ENCODE results near the gene TSTD2. TPM values are rescaled to one million over a fixed set of nuclear protein-coding genes. Genes with fewer than 3 reads are reported as not detected.
"Not testable (repeated sequence)": the region's sequence is repeated elsewhere in the genome, so short reads cannot be mapped to it uniquely, and the experiment has no call there.

Gene TSTD2
- total RNA-seq, 1 donor from 2014 or later = 60.9 TPM

DNA sequence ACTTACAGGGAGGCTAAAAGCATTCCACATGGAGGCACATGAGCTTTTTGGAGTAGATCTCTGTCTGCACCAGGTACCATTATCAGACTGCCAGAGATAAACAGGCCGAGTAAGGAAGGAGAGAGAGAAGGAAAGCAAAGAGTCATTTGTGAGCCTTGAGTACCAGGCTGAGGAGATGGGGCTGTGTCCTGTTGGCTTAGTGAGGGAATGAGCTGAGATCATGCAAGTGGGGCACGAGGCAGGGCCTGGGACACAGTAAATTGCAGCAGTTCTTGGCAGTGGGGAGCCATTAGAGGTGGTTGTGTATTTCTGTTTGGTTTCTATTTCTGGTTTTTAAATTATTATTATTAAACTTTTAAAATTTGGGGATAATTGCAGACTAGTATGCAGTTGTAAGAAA is 53.3 kb downstream of the TSTD2 start:
- Mint-ChIP-seq H3K4me1 (ENCODE audit: low read depth, unreplicated experiment) (no peaks in the 10 kb centered on the region), H3K27ac (ENCODE audit: unreplicated experiment) (no peak overlapping the region), H3K9me3 (ENCODE audit: unreplicated experiment) (no peaks in the 10 kb centered on the region), H3K27me3 (ENCODE audit: unreplicated experiment) (peaks cover 3% of the 10 kb centered on the region), H3K4me3 (ENCODE audit: unreplicated experiment) (no peak overlapping the region), H3K36me3 (ENCODE audit: unreplicated experiment) (no peaks in the 10 kb centered on the region)
- DNase-seq = no peak
- TF ChIP-seq, protein P1, sequence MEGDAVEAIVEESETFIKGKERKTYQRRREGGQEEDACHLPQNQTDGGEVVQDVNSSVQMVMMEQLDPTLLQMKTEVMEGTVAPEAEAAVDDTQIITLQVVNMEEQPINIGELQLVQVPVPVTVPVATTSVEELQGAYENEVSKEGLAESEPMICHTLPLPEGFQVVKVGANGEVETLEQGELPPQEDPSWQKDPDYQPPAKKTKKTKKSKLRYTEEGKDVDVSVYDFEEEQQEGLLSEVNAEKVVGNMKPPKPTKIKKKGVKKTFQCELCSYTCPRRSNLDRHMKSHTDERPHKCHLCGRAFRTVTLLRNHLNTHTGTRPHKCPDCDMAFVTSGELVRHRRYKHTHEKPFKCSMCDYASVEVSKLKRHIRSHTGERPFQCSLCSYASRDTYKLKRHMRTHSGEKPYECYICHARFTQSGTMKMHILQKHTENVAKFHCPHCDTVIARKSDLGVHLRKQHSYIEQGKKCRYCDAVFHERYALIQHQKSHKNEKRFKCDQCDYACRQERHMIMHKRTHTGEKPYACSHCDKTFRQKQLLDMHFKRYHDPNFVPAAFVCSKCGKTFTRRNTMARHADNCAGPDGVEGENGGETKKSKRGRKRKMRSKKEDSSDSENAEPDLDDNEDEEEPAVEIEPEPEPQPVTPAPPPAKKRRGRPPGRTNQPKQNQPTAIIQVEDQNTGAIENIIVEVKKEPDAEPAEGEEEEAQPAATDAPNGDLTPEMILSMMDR (IDR thresholded peaks at IDR 0.05; ENCODE audit: partially characterized antibody, unreplicated experiment) = no peak

DNA sequence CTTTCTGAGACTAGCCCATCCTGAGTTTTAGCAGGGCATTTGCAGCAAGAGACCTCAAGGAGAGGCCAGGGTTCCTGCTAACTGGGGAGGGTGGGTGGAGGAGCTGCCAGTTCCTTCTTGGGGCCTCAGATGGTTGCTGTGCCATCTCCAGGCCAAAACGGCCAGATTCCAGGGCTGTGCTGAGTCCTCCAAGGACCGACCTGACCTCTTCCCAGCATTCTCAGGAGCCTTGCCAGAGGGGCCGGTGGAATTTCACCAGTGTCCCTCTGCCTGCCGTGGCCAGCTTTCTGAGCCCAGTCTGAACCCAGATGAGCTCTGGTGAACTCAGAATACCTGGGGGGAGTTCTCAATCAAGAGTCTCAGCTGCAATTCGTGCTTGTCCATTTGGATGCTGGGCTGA is 54.3 kb downstream of the TSTD2 start:
- Mint-ChIP-seq H3K4me3 (ENCODE audit: unreplicated experiment) (no peak overlapping the region), H3K4me1 (ENCODE audit: low read depth, unreplicated experiment) (no peaks in the 10 kb centered on the region), H3K27ac (ENCODE audit: unreplicated experiment) (no peak overlapping the region), H3K36me3 (ENCODE audit: unreplicated experiment) (no peaks in the 10 kb centered on the region), H3K9me3 (ENCODE audit: unreplicated experiment) (no peaks in the 10 kb centered on the region), H3K27me3 (ENCODE audit: unreplicated experiment) (peaks cover 3% of the 10 kb centered on the region)
- no peak for DNase-seq
- TF ChIP-seq, protein P1 (IDR thresholded peaks at IDR 0.05; ENCODE audit: partially characterized antibody, unreplicated experiment) = no peak

DNA sequence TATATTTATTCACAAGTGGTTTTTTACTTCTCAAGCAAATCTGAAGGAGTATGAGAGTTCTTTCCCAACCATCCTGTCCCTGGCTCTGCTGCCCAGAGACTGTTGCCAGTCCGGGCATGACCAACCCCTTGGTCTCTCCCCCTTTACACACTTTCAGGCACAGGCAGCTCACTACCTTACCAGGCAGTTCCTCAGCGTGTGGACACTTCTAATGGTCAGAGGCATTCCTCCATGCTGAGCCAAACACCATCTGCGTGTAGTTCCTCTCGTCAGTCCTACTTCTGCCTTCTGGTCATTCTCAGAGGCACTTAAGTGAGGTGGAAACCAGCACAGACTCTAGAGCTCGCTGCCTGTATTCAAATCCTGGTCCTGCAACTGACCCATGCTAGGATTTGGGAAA is 56.1 kb downstream of the TSTD2 start:
- no peak overlapping the region for H3K4me3 Mint-ChIP-seq (ENCODE audit: unreplicated experiment)
- no peaks in the 10 kb centered on the region for H3K36me3 Mint-ChIP-seq (ENCODE audit: unreplicated experiment)
- no peak for DNase-seq
- TF ChIP-seq, protein P1 (IDR thresholded peaks at IDR 0.05; ENCODE audit: partially characterized antibody, unreplicated experiment) = no peak
- H3K27ac Mint-ChIP-seq (ENCODE audit: unreplicated experiment) = no peak overlapping the region
- H3K4me1 Mint-ChIP-seq (ENCODE audit: low read depth, unreplicated experiment) = no peaks in the 10 kb centered on the region
- peaks cover 4% of the 10 kb centered on the region for H3K9me3 Mint-ChIP-seq (ENCODE audit: unreplicated experiment)
- H3K27me3 Mint-ChIP-seq (ENCODE audit: unreplicated experiment) = peaks cover 3% of the 10 kb centered on the region

DNA sequence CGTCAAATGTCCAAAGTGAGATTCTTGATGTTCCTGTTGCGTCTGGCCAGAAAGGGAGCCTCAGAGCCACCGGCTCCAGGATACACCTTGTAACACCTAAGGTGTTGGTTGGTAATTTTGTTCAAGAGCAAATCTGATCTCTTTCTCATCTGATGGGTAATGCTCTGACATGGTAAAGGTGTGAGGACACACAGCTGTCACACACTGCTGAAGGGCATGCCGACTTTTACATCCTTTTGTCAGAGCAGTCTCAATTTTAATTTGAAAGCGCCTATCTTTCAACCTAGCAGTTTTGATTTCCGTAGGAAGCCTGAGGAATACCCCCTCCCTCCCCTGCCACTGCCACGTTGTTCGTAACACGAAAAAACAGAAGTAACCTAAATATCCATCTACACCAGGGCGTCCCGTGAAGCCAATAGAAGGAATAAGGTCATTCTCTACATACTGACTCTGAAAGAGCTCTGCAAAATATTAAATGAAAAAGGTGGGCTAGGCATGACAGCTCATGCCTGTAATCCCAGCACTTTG is 57.4 kb downstream of the TSTD2 start:
- no peak overlapping the region for H3K27ac Mint-ChIP-seq (ENCODE audit: unreplicated experiment)
- TF ChIP-seq, protein P1 (IDR thresholded peaks at IDR 0.05; ENCODE audit: partially characterized antibody, unreplicated experiment) = no peak
- H3K9me3 Mint-ChIP-seq (ENCODE audit: unreplicated experiment) = peaks cover 4% of the 10 kb centered on the region
- DNase-seq = no peak
- H3K36me3 Mint-ChIP-seq (ENCODE audit: unreplicated experiment) = no peaks in the 10 kb centered on the region
- H3K4me1 Mint-ChIP-seq (ENCODE audit: low read depth, unreplicated experiment) = no peaks in the 10 kb centered on the region
- no peak overlapping the region for H3K4me3 Mint-ChIP-seq (ENCODE audit: unreplicated experiment)
- H3K27me3 Mint-ChIP-seq (ENCODE audit: unreplicated experiment) = peaks cover 3% of the 10 kb centered on the region

DNA sequence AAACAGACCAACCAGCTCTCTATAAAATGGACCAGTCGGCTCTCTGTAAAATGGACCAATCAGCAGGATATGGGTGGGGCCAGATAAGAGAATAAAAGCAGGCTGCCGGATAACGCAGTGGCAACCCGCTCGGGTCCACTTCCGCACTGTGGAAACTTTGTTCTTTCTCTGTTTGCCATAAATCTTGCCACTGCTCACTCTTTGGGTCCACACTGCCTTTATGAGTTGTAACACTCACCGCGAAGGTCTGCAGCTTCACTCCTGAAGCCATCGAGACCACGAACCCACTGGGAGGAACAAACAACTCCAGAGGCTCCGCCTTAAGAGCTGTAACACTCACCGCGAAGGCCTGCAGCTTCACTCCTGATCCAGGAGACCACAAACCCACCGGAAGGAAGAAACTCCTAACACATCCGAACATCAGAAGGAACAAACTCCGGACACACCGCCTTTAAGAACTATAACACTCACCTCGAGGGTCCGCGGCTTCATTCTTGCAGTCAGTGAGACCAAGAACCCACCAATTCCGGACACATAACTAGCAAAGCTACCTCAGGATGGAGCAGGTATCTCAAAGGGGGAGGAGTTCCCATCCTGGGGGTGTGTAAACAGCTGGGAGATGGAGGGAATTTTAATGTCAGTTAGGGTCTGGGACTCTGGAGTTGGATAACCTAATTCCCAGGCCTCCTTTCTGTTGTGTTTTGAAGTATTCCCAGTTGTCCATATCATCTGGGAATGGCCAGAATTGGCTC is 58.1 kb downstream of the TSTD2 start:
- not testable (repeated sequence) for H3K4me1 Mint-ChIP-seq (ENCODE audit: low read depth, unreplicated experiment); H3K36me3 Mint-ChIP-seq (ENCODE audit: unreplicated experiment); DNase-seq; H3K9me3 Mint-ChIP-seq (ENCODE audit: unreplicated experiment); H3K4me3 Mint-ChIP-seq (ENCODE audit: unreplicated experiment); H3K27me3 Mint-ChIP-seq (ENCODE audit: unreplicated experiment); H3K27ac Mint-ChIP-seq (ENCODE audit: unreplicated experiment)

DNA sequence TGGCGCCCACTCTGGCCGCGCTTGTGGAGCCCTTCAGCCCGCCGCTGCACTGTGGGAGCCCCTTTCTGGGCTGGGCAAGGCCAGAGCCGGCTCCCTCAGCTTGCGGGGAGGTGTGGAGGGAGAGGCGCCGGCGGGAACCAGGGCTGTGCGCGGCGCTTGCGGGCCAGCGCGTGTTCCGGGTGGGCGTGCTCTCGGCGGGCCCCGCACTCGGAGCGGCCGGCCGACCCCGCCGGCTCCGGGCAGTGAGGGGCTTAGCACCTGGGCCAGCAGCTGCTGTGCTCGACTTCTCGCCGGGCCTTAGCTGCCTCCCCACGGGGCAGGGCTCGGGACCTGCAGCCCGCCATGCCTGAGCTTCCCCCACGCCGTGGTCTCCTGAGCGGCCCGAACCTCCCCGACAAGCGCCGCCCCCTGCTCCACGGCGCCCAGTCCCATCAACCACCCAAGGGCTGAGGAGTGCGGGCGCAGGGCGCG is 59.0 kb downstream of the TSTD2 start:
- H3K9me3 Mint-ChIP-seq (ENCODE audit: unreplicated experiment); H3K4me1 Mint-ChIP-seq (ENCODE audit: low read depth, unreplicated experiment); H3K36me3 Mint-ChIP-seq (ENCODE audit: unreplicated experiment); DNase-seq; H3K4me3 Mint-ChIP-seq (ENCODE audit: unreplicated experiment); H3K27me3 Mint-ChIP-seq (ENCODE audit: unreplicated experiment); H3K27ac Mint-ChIP-seq (ENCODE audit: unreplicated experiment): not testable (repeated sequence)

Measured in glutamatergic neuron (in vitro differentiated cells).